ELF-1 (cell line): ENCODE results near the gene POLN.

Experiments used
- DNase-seq: peaks from one replicate; pipeline ENCODE4 v3.0.0-alpha.2; 2016; ENCODE audit warnings: low read depth, low spot score

POLN gene

DNA sequence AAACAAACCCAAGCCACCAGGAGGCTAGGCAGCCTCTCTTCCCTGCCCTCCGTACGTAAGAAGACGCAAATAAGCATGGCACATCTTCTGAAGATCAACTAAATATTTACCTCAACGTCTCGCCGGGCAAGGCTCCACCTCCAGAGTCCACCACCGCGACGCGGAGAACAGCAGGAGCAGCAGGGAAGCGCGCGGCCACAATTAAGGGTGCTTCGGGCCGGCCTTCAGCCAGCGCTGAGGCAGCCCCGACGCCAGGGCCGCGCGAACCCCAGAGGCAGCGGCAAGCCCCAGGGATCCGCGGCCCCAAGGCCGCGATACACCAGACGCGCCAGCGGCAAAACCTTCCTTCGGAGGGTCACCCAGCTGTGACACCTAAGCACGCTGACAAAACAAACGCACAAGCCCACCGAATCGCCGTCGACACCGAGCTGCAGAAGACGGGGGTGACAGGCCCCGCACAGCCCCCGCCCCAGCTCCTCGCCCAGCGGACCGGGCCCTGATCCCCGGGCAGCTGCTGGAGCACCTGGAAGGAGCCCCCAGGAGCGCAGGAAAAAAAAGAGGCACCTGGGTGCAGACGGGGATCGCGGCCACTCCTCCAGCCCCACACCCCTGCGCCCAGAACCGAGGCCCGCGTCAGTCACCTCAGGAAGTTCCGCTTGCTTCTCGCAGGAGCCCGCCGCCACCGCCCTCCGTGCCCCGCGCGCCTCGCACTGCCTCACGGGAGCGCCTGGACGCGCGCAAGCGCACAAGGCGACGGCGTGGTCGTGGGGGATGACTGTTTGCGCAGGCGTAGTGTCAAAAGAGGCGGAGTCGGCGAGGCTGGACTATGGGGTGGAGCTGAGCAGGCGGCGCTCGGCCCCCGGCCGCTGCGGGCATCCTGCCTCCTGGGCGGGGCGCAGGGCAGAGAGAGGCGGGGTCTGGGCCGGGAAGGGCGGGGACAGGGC, at the start of gene POLN, which contains the start of gene HAUS3:
Gene POLN (minus strand): TSS at position 712 of the 944 bp plus-strand sequence. CDS start 12,890 bp downstream, outside the sequence.
Gene HAUS3 (minus strand): TSS at position 712 of the 944 bp plus-strand sequence. CDS start 1,175 bp downstream, outside the sequence.
- peak; percentile 98 for DNase-seq

DNA sequence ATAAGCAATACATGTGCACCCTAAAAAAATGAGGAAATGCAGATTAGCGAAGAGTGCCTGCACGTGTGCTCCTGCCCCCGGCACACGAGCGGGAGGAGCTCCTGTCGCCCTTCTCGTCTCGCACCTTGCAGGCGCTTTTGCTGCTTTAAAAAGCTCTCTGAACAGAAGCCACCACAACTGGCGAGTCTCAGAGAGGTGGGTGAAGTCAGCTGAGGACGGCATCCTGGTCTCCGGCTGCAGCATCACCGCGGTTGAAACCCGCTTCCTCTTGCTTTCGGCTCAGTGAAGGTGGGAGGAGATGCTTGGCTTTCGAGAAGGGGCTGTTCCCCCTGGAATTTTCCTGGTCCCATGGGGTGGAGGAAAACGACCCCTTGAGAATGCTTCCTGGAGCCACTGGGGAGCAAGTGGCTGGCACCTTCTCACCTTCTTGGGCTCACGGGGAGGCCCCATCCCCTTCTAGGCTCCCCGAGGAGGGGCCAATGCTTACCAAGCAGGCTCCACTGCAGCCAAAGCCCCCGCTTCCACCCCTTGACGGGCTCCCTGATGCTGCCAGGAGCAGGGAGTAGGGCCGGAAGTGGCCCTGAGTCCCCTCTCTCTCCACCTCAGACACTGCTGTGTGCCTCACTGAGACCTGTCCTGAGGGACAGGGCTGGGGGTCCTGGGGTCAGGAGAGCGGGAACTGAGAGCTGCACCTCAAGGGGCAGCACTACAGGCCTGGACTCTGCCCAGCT, 49.2 kb upstream of the POLN start:
- no peak for DNase-seq

DNA sequence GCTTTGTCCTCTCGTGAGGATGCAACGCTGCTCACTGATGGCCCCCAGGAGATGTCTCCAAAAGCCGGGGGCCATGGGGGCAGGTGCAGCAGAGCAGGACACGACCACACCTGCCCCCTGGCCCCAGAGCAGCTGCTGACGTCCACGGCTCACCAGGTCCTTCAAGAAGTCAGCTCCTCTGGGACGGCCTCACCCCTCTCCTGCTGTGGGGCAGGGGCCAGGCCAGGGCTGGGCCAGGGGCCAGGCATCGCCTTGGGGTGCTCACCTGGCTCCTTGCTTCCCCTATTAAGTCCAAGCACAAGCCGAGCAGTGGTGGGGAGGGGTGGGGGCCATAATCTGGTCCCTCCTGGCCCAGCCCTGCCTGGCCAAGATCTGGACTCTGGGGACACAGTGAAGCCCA, 48.6 kb upstream of the POLN start:
- DNase-seq: no peak

DNA sequence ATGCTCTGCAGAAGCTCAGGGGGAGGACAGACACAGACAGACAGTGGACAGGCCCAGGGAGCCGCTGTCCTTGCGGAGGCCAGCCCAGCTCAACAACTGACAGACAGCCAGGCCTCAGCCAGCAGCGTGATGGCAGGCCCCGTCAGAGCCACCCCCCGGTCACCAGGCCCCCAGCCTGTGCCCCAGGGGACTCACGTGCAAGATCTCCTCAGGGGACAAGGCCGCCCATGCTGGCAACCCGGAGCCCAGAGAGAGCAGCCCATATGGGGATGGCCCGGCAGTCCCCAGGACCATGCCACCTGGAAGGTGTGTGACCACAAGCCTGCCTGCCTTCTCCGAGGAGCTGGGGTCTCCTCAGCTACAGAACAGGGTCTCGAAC, 48.0 kb upstream of the POLN start:
- no peak for DNase-seq

DNA sequence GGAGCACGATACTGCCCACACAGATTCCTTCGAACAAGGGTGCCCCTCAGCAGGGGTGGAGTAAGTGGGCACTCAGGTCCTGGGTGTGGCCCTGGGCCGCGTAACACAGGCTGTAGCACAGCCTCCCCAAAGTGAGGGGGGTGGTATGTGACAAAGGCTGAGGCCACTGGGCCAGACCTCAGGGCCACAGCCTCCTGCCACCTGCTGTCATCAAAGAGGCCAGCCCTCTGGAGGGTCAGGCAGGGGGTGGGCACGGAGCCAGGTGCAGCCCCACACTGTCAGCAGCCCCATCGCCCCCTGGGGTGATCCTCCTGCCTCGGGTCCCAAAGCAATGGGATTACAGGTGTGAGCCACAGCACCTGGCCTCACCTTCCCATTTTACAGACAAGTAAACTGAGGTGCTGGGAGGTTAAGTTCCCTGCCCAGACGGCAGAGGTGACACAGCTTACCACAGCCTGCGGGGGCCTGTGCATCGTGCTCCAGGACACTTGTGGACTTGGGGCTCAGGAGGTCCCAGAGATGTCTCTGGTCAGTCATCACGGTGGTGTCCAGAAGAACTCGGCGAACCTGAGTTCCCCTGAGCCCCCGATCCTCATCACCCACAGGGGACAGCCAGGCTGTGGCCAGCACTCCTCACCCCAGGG, 47.5 kb upstream of the POLN start:
- DNase-seq: no peak

DNA sequence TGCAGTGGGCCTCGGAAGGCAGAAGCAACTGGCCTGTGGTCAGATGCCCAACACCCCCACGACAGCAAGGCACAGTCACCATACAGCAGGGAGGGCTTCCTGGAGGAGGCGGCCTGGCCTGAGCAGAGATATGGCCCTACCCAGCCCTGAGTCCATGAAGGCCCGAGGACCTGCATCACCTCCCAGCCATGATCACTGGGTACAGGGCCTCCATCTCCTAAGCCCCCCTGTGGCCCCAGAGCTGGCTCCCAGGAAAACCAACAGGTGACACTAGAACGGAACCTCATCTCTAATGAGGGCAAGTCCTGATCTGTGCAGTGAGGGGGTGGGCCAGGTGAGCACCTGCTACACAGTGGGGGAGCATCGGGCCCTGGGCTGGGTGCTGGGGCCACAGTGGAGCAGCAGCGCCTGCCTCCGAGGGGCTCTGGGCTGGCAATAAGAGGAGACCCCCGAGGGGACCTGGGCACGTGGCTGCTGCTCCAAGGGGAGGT, 46.2 kb upstream of the POLN start:
- no peak for DNase-seq

DNA sequence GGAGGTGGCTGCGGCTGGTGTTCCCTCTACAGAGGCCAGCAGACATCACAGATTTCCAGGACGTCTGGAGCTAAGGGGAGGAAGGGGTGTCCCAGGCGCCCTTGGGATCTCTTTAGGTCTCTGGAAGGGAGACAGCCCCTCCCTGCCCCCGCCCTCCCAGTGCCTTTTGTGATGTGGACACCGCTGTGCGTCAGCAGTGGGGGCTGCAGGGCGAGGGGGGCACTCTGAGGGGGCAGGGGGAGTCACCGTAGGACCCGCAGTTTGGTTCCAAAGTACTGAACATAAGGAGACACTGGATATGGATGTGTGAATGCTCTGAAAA, 45.6 kb upstream of the POLN start:
- DNase-seq: no peak

DNA sequence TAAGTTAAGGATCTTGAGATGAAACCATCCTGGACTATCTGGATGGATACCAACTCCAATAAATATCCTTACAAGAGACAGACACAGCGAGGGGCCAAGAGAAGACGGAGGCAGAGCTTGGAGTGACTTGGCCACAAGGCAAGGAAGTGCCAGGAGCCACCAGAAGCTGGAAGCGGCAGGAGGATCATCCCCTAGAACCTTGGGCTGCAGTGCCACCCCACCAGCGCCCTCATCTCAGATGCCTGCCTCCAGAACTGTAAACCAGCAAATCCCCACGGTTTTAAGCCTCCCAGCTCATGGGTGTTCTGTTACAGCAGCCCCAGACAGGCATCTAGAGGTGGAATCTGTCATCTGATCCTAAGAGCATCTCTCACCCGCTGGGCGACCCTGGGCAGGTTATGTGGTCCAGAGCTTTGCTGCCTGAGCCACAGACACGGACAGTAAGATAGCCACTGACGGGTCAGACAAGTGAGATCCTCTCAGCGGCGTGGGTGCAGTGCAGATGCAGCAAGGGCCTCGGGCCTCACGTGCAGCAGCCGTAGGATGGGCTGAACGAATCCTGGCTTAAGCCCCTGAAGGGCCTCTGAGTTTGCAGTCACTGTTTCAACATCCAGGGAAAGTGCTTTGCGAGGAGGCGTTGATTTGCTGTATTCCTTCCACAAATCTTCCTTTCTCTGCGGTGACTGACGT, 45.1 kb upstream of the POLN start:
- no peak for DNase-seq

DNA sequence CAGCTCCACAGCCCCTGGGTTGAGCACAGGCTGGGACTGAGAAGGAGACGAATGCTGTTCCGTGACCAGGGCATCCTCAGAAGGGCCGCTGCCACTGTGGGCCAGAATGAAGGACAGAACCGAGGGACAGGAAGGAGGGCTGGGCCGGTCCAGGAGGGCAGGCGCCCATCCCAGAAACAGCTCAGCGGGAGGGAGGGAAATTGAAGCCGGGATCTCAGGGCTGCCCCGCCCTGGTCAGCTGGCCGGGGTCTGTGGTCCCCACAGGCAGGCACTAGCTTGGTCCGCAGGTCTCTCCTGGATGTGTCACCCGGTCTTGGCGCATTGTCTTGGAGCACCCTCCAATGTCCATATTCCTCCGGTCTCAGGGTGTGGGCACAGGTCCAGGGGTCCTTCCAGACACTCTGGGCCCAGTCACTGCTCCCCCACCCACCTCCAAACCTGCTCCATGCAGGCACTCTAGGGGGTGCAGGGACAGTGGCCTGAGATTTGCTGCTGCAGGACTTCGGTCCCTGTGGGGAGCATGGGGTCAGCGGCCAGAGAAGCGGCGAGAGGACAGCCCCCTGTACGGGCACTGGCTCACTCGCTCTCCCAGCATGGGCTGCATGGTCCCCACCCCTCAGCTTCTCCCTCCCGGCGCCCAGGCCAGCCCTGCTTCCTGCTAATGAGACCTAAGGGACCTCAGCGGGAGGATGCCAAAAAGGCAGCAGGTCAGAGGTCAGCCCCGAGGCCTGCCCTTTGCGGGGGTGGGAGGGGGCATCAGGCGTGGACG, 43.9 kb upstream of the POLN start:
- no peak for DNase-seq

DNA sequence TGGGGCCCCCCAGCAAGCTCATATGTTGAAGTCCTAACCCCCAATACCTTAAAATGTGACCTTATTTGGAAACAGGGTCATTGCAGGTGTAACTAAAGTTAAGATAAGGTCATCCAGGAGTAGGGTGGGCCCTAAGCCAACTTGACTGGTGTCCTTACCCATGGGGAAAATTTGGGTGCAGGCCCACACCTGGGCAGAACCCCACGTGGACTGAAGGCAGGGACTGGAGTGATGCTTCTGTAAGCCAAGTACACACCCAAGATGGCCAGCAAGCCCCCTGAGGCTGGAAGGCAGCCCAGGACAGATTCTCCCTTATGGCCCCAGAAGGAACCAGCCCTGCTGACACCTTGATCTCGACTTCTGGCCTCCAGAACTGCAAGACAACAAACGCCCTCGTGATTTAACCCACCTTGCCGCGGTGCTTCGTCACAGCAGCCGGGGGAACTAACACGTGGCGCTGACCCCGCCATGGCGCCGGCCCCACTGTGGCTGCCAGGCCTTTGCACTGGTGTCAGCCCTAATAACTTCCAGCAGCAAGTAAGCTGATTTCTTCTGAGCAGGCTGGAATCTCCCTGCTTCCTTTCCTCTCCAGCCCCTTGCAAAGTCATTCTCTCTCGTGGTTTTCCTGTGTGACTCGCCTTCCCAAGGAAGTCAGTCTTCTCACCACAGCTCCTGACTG, 43.2 kb upstream of the POLN start:
- DNase-seq: no peak

DNA sequence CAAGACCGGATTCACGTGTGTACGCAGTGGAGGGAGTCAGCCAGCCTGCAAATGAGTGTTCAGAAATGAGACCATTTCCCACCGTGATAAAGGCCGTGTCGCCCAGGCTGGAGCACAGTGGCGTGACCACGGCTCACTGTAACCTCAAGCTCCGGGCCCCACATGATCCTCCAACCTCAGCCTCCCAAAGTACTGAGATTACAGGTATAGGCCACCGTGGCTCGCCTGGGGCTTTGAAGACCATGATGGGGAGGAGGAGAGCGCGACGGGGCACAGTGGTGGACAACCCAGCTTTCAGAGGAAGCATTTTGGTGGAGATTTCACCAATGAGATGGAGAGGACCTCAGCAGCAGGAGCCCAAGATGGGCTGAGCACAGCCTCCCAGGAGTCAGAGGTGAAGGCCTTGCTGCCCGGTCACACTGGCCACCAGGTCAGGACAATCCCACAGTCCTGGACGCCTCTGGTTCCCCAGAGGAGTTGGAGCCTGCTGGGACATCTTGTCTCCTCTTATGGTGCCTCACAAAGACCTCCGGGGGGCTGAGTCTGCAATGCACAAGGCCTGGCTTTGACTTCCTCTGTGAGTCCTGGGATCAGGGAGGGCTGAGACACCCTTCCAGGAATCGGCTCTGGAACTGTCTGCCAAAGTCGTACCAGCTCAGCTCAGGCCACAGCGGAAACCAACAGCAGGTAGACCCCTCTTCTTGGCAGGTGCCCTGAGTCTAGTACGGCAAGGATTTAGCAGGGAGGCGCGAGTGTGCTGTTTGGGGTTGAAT, 42.4 kb upstream of the POLN start:
- DNase-seq: no peak

DNA sequence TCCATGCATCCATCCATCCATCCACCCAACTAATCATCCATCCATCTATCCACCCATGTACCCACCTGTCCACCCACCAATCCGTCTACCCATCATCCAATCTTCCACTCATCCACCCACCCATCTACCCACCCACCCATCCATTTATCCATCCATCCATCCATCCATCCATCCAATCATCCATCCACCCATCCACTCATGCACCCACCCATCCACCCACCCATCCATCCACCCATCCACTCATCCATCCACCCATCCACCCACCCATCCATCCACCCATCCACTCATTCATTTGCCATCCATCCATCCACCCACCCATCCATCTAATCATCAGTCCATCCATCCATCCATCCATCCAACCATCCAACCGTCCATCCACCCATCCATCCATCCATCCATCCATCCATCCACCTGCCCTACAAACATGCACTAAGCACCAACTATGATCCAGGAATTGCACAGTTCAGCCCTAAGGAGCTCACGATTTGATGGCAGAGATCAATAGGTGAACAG, 41.3 kb upstream of the POLN start:
- DNase-seq: no peak

DNA sequence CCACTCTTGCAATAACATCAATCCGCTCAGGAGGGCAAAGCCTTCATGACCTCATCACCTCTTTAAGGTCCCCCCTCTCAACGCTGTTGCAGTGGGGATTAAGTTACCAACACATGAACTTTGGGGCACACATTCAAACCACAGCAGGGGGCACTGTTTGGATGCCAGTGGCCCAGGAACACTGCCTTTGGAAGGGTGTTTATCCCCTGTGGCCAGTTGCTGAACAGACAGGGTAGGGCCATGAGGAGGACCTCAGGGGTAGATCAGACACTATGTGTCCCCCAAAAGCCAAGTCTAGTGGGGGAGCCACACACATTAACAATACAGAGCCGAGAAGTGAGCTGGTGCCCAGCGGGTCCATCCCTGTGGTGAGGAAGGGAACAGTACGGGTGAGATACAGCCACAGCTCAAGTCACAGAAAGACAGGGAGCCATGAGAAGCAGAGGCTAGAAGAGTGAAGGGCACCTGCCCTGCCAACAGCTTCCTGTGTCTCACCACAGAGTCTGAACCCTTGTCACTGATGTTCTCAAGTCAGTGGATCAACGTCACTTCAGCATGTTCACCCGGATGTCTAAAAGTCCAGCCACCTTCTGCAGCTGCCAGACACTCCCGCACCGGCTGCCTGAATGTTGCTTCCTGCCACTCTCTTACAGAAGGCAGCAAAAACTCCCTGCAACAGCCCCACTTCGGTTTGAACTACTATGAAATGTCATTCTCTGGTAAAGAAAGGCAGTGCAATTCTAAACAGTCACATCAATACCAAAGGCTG, 39.8 kb upstream of the POLN start:
- no peak for DNase-seq

DNA sequence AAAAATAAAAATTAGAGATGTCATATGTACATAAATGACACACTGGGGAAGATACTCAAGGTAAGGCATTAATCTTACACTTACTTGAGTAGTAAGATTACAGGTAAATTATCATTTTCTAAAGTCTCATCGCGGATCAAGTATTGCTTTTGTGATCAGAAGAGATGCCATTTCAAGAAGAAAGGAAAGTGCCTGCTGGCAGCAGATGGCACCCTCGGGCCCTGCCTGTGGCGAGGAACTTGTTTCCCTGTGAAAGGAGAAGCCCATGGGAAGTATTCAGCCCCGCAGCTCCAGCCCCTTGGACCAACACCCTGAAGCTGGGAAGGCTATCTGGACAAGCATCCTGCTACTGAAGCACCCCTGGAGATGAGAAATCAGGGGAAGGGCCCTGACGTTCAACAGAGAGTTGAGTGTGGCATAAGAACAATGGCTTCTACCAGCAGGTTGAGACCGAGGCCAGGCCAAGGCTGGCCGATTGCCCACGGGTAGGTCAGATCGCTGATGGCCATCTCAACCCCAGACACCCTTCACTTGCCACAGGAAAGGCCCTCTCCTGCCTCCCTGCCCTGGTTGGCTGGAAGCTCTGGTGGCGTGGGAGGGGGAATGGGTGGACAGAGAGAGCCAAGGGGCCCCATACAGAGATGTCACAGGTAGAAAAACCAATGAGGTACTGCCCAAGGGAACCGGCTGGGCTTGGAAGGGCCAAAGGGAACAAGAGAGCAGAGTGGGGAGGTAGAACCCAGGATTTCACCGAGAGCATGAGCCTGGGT, 38.8 kb upstream of the POLN start:
- DNase-seq: no peak

DNA sequence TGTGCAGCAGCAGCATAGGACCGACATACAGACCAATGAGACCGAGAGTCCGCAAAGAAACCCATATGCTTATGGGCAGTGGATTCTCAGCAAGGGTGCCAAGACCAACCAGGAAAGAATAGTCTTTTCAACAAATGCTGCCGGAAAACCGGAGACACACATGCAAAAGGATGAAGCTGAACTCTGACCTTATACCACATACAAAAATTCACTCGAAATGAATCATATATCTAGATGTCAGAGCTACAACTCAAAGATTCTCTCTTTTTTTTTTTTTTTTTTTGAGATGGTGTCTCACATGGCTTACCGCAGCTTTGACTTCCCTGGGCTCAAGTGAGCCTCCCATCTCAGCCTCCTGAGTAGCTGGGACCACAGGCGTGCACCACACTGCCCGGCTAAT, 36.0 kb upstream of the POLN start:
- DNase-seq: no peak

DNA sequence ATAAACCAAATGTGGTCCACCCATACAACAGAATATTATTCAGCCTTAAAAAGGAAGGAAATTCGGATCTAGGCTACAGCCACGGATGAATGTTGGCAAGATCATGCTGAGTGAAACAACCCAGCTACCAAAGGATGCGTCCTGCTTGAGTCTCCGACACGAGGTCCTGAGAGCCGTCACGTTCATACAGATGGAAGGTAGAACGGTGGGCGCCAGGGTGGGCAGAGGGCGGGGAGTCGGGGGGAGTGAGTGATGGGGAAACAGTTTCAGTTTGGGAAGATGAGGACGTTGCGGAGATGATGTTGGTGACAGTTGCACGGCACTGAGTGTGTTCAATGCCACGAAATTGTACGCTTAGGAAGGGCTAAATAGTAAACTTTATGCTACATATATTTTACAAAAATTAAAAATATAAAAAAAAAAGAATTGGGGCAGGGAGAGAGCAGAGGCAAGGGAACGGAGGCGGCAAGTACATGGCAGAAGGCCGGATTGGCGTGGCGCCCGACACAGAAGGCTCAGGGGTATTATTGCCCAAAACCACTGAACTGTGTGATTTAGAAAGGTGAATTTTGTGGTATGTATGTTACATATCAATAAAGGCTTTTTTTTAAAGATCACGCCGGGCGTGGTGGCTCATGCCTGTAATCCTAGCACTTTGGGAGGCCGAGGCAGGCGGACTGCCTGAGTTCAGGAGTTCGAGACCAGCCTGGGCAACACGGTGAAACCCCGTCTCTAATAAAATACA, 34.8 kb upstream of the POLN start:
- DNase-seq: no peak
